SU-DHL-6 (cell line): ENCODE data around the gene HECTD1.
"Not testable (repeated sequence)": the region's sequence is repeated elsewhere in the genome, so short reads cannot be mapped to it uniquely, and the experiment has no call there.

Experiments
- H2AFZ ChIP-seq: fragments of 200-600 bp; sonication (generic); 2 replicates; pipeline ENCODE4 v1.6.1; 2014; ENCODE audit warnings: low read depth, mild to moderate bottlenecking, moderate library complexity, mixed read lengths, antibody characterized with exemption, low read length; ENCODE audit not compliant: severe bottlenecking
- H3F3A ChIP-seq: fragments of 200-600 bp; shearing (Covaris generic); 2 replicates; pipeline ENCODE4 v1.6.0; 2016; ENCODE audit warnings: antibody characterized with exemption, mild to moderate bottlenecking; ENCODE audit not compliant: insufficient read depth
- H3K27ac ChIP-seq: fragments of 200-600 bp; sonication (generic); 2 replicates; pipeline ENCODE4 v1.5.1; 2016; ENCODE audit warnings: low read depth, mild to moderate bottlenecking, low read length, moderate library complexity, mixed read lengths
- H3K27me3 ChIP-seq: fragments of 200-600 bp; sonication (generic), shearing (Covaris generic); 2 replicates; pipeline ENCODE4 v1.6.0; 2014; ENCODE audit warnings: mild to moderate bottlenecking, low read length
- H3K36me3 ChIP-seq: fragments of 200-600 bp; sonication (generic); 2 replicates; pipeline ENCODE4 v1.6.1; 2014; ENCODE audit warnings: mild to moderate bottlenecking, low read length, mixed read lengths
- H3K4me2 ChIP-seq: fragments of 300-600, 200-600 bp; shearing (Covaris generic), sonication (generic); 2 replicates; pipeline ENCODE4 v1.6.0; 2014; ENCODE audit warnings: low read length, low read depth, mild to moderate bottlenecking; ENCODE audit not compliant: poor library complexity, severe bottlenecking
- H3K4me3 ChIP-seq: fragments of 200-600 bp; sonication (generic); 2 replicates; pipeline ENCODE4 v1.5.1; 2014; ENCODE audit warnings: antibody characterized with exemption, low read length, mild to moderate bottlenecking, mixed read lengths; ENCODE audit not compliant: insufficient read depth, poor library complexity, severe bottlenecking
- H3K79me2 ChIP-seq: fragments of 200-600 bp; sonication (generic); 2 replicates; pipeline ENCODE4 v1.6.1; 2014; ENCODE audit warnings: mild to moderate bottlenecking, low read length, moderate library complexity; ENCODE audit not compliant: insufficient read depth
- H3K9ac ChIP-seq: fragments of 200-600 bp; sonication (generic); 2 replicates; pipeline ENCODE4 v1.7.0; 2014; ENCODE audit warnings: mild to moderate bottlenecking, low read length
- H3K9me2 ChIP-seq: fragments of 200-600 bp; sonication (generic); replicated peaks from 2 replicates; pipeline ENCODE4 v1.6.1; 2014; ENCODE audit warnings: low read length; ENCODE audit not compliant: insufficient read depth
- H3K9me3 ChIP-seq: fragments of 200-600 bp; sonication (generic); 2 replicates; pipeline ENCODE4 v1.6.1; 2014; ENCODE audit warnings: low read length, mixed read lengths; ENCODE audit not compliant: insufficient read depth
- H4K20me1 ChIP-seq: fragments of 200-600 bp; sonication (generic); 2 replicates; pipeline ENCODE4 v1.6.1; 2014; ENCODE audit warnings: low read depth, mild to moderate bottlenecking, antibody characterized with exemption, low read length, moderate library complexity, mixed read lengths
- CTCF ChIP-seq: fragments of 200-600 bp; sonication (generic); IDR thresholded peaks from one replicate; pipeline ENCODE4 v1.5.1; 2017; ENCODE audit warnings: antibody characterized with exemption, mild to moderate bottlenecking, low read length, moderate library complexity; ENCODE audit not compliant: insufficient read depth, poor library complexity, severe bottlenecking
- EZH2phosphoT487 ChIP-seq: fragments of 200-600 bp; sonication (generic), shearing (Covaris generic); conservative IDR thresholded peaks from 2 replicates; pipeline ENCODE4 v1.6.1; 2018; ENCODE audit warnings: mild to moderate bottlenecking, antibody characterized with exemption, low read length, moderate library complexity, mixed read lengths

Gene HECTD1

DNA sequence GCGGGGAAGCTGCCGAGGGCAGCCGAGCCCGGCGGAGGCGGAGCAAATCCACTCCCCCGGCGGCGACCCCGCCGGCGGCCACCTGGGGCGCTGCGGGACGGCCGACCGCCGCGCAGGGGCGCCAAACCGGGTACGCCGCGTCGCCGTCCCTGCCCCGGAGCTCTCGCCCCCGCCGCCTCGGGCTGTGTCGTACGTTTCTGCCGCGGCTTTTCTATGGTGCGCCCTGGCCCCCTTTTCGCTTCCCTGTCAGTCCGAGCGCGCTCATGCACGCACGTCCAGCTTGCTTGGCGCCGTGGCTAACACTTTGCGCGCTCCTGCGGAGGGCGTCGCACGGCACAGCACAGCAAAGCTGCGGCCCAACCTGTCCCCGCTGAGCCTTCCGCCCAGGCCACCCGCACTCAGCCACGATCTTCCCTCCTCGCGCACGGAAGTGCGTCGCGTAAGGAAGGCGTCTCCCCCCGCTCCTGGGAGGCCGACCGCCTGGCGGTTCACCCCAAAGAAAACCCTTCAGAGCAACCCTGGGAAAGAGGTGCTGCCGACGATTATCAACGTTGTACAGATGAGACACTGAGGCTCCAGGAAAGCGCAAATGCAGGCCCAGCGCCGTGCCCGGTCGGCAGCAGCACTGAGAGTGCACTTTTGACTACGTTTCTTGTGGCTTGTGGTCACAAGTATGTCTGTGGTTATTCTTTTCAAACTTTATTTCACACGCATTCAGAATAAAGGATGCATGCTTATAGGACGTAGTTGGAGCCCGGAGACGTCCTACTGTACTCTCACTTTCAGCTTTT, at the start of gene HECTD1:
Gene HECTD1 (minus strand): TSS at position 39 of the 791 bp plus-strand sequence. CDS start 1,857 bp downstream, outside the sequence.
- H4K20me1 ChIP-seq = peaks cover 6% of the 10 kb centered on the region
- peak within 1 kb of the TSS; percentile 99 for H3K4me2 ChIP-seq
- H3K9ac ChIP-seq = peak within 1 kb of the TSS; percentile 95
- no peak for TF ChIP-seq EZH2phosphoT487
- peak; percentile 43 for TF ChIP-seq CTCF
- H3K4me3 ChIP-seq = peak within 1 kb of the TSS; percentile 64
- peaks cover 24% of the 10 kb centered on the region for H3F3A ChIP-seq
- peak within 1 kb of the TSS; percentile 86 for H2AFZ ChIP-seq
- no peaks in the 10 kb centered on the region for H3K9me3 ChIP-seq
- H3K79me2 ChIP-seq = peaks cover 41% of the 10 kb centered on the region
- peaks cover 16% of the 10 kb centered on the region; the same call in 1 of the 2 replicates for H3K36me3 ChIP-seq
- peak within 1 kb of the TSS; percentile 93 for H3K27ac ChIP-seq
- no peaks in the 10 kb centered on the region for H3K9me2 ChIP-seq
- H3K27me3 ChIP-seq = no peaks in the 10 kb centered on the region

- Histone ChIP-seq H3K9ac (no peak overlapping the region), H3K27ac (no peak overlapping the region)
Measured at GRCh38 chr14:31257244-31257553, 49.6 kb upstream of the HECTD1 start.

GRCh38 chr14:31256534-31257243, 49.1 kb upstream of the HECTD1 start:
- Histone ChIP-seq H3K9ac (no peak overlapping the region), H4K20me1 (no peaks in the 10 kb centered on the region), H3F3A (no peaks in the 10 kb centered on the region), H2AFZ (no peak overlapping the region), H3K4me3 (no peak overlapping the region), H3K79me2 (no peaks in the 10 kb centered on the region), H3K36me3 (no peaks in the 10 kb centered on the region), H3K27me3 (no peaks in the 10 kb centered on the region), H3K9me2 (no peaks in the 10 kb centered on the region), H3K27ac (no peak overlapping the region), H3K9me3 (no peaks in the 10 kb centered on the region), H3K4me2 (no peak overlapping the region)
- TF ChIP-seq CTCF = no peak
- TF ChIP-seq EZH2phosphoT487 = no peak

More at GRCh38 chr14:31257244-31257553, 49.6 kb upstream of the HECTD1 start:
- Histone ChIP-seq H3K27me3 (no peaks in the 10 kb centered on the region), H3F3A (no peaks in the 10 kb centered on the region), H3K4me2 (no peak overlapping the region), H3K4me3 (no peak overlapping the region), H4K20me1 (no peaks in the 10 kb centered on the region), H3K36me3 (no peaks in the 10 kb centered on the region), H3K9me2 (no peaks in the 10 kb centered on the region), H2AFZ (no peak overlapping the region), H3K9me3 (no peaks in the 10 kb centered on the region), H3K79me2 (no peaks in the 10 kb centered on the region)
- TF ChIP-seq CTCF (no peak), EZH2phosphoT487 (no peak)

DNA sequence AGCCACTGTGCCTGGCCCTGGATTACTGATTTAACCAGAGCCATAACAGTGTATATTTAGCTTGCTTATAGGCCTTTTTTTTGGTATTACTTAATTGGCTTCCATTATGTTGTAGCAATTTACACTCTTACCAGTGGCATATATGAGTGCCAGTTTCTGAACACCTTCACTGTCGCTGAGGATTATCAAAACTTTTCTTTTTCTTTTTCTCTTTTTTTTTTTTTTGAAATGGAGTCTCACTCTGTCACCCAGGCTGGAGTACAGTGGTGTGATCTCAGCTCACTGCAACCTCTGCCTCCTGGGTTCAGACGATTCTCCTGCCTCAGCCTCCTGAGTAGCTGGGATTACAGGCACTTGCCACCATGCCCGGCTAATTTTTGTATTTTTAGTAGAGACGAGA, 48.3 kb upstream of the HECTD1 start:
- H3K9me2 ChIP-seq, H3K9ac ChIP-seq, H3K27me3 ChIP-seq, H3K4me2 ChIP-seq, H4K20me1 ChIP-seq, H3K36me3 ChIP-seq, H3K79me2 ChIP-seq, H2AFZ ChIP-seq, H3K27ac ChIP-seq, H3F3A ChIP-seq, H3K4me3 ChIP-seq, H3K9me3 ChIP-seq: not testable (repeated sequence)
